NT2/D1 (cell line): ENCODE data around the gene GPR65.

Experiments used
- SUZ12 ChIP-seq: IDR thresholded peaks from 2 replicates; pipeline ENCODE4 v1.6.1; 2011; ENCODE audit not compliant: insufficient read length, insufficient read depth; ENCODE audit errors: extremely low read depth
- YY1 ChIP-seq: IDR thresholded peaks from 2 replicates; pipeline ENCODE4 v1.6.1; 2011; ENCODE audit not compliant: insufficient read length, insufficient read depth
- ZNF274 ChIP-seq: IDR thresholded peaks from 2 replicates; pipeline ENCODE4 v1.6.1; 2011; ENCODE audit warnings: mild to moderate bottlenecking, low read depth, low read length

- no peak for TF ChIP-seq YY1
- no peak for TF ChIP-seq ZNF274
- no peak for TF ChIP-seq SUZ12
These were observed 15.0 kb upstream of the GPR65 start for GRCh38 chr14:87989956-87990299.
